HEK293 (cell line): Measurements from ENCODE around the gene RYR2.

Experiments used
- CTCF ChIA-PET: fragments of 350-600 bp; formaldehyde crosslinking; extraction: SDS; loops from one replicate; lab custom pipeline; 2021; ENCODE audit warnings: antibody characterized with exemption; lab: Yijun Ruan, JAX
- POLR2A ChIA-PET: fragments of 300-600 bp; formaldehyde crosslinking; extraction: SDS; loops from one replicate; lab custom pipeline; 2020; ENCODE audit warnings: antibody characterized with exemption, inconsistent platforms; lab: Yijun Ruan, JAX
- H3K27ac ChIP-seq: fragments of 200-500 bp; sonication (Bioruptor generic); 2 replicates; pipeline ENCODE4 v1.5.1; 2014; ENCODE audit warnings: low read depth, low read length, control low read depth, inconsistent platforms; ENCODE audit errors: extremely low read depth
- H3K36me3 ChIP-seq, 2 experiments: fragments of 200-500 bp in 1 of 2; sonication (Bioruptor generic) in 1 of 2; 1 replicate in 1 of 2; 2 replicates in 1 of 2; pipeline ENCODE4 v1.5.1; 2014 to 2017; ENCODE audit warnings: inconsistent platforms in 2 of 2, low read length in 2 of 2; ENCODE audit not compliant: control insufficient read depth in 2 of 2, insufficient read depth in 1 of 2
- H3K4me1 ChIP-seq: fragments of 200-500 bp; sonication (Bioruptor generic); 2 replicates; pipeline ENCODE4 v1.5.1; 2014; ENCODE audit warnings: mild to moderate bottlenecking, low read length, inconsistent platforms; ENCODE audit not compliant: control insufficient read depth, insufficient read depth
- H3K4me3 ChIP-seq: 2 replicates; pipeline ENCODE4 v1.5.1; 2011; ENCODE audit warnings: low read depth, mild to moderate bottlenecking, control low read depth, low read length, moderate library complexity
- H3K9me3 ChIP-seq: fragments of 200-500 bp; sonication (Bioruptor generic); 2 replicates; pipeline ENCODE4 v1.5.1; 2014; ENCODE audit warnings: low read depth, low read length, inconsistent platforms; ENCODE audit not compliant: control insufficient read depth, insufficient read depth
- AEBP2 ChIP-seq: fragments of 450-650 bp; formaldehyde crosslinking; IDR thresholded peaks from 2 replicates; pipeline ENCODE4 v1.5.1; 2016; ENCODE audit warnings: missing biosample characterization, missing genetic modification characterization, borderline replicate concordance
- KLF16 ChIP-seq: fragments of 450-650 bp; formaldehyde crosslinking; IDR thresholded peaks from 2 replicates; pipeline ENCODE4 v1.5.1; 2017; ENCODE audit warnings: missing biosample characterization, missing genetic modification characterization
- WT1 ChIP-seq: fragments of 450-650 bp; formaldehyde crosslinking; IDR thresholded peaks from 2 replicates; pipeline ENCODE4 v1.5.1; 2016; ENCODE audit warnings: missing biosample characterization, missing genetic modification characterization
- ZBTB10 ChIP-seq: fragments of 450-650 bp; formaldehyde crosslinking; IDR thresholded peaks from 2 replicates; pipeline ENCODE4 v1.5.1; 2016; ENCODE audit warnings: missing biosample characterization, missing genetic modification characterization
- ZBTB6 ChIP-seq: fragments of 450-650 bp; formaldehyde crosslinking; IDR thresholded peaks from 2 replicates; pipeline ENCODE4 v1.5.1; 2017; ENCODE audit warnings: missing biosample characterization, missing genetic modification characterization
- ZFP3 ChIP-seq: fragments of 450-650 bp; formaldehyde crosslinking; IDR thresholded peaks from 2 replicates; pipeline ENCODE4 v1.5.1; 2016; ENCODE audit warnings: low read depth, missing biosample characterization, missing genetic modification characterization
- ZNF112 ChIP-seq: fragments of 450-650 bp; formaldehyde crosslinking; IDR thresholded peaks from 2 replicates; pipeline ENCODE4 v1.5.0; 2017; ENCODE audit warnings: missing biosample characterization, missing genetic modification characterization
- ZNF24 ChIP-seq: fragments of 450-650 bp; formaldehyde crosslinking; IDR thresholded peaks from 2 replicates; pipeline ENCODE4 v1.5.1; 2016; ENCODE audit warnings: missing biosample characterization, missing genetic modification characterization
- ZNF341 ChIP-seq: fragments of 450-650 bp; formaldehyde crosslinking; IDR thresholded peaks from 2 replicates; pipeline ENCODE4; 2016; ENCODE audit warnings: low read depth, missing biosample characterization, missing genetic modification characterization
- ZNF488 ChIP-seq: fragments of 450-650 bp; formaldehyde crosslinking; IDR thresholded peaks from 2 replicates; pipeline ENCODE4 v1.5.1; 2016; ENCODE audit warnings: missing biosample characterization, missing genetic modification characterization
- ZNF518A ChIP-seq: fragments of 450-650 bp; formaldehyde crosslinking; conservative IDR thresholded peaks from 2 replicates; pipeline ENCODE4 v1.5.1; 2016; ENCODE audit warnings: low read depth, missing biosample characterization, missing genetic modification characterization
- TF ChIP-seq, protein P1 (sequence below): fragments of 450-650 bp; formaldehyde crosslinking; conservative IDR thresholded peaks from 2 replicates; pipeline ENCODE4 v1.5.1; 2016; ENCODE audit warnings: low read depth, missing biosample characterization, missing genetic modification characterization
- TF ChIP-seq, protein P2 (sequence below): fragments of 450-650 bp; formaldehyde crosslinking; IDR thresholded peaks from 2 replicates; pipeline ENCODE4 v1.5.1; 2017; ENCODE audit warnings: missing biosample characterization, missing genetic modification characterization
- TF ChIP-seq, protein P3 (sequence below): fragments of 450-650 bp; formaldehyde crosslinking; IDR thresholded peaks from 2 replicates; pipeline ENCODE4 v1.5.1; 2016; ENCODE audit warnings: missing biosample characterization, missing genetic modification characterization

RYR2 gene

GRCh38 chr1:237670302-237670701 is 628.3 kb downstream of the RYR2 start:
- POLR2A ChIA-PET: no interaction called here
- Histone ChIP-seq H3K4me3 (no peak overlapping the region), H3K36me3 (no peaks in the 10 kb centered on the region), H3K27ac (no peak overlapping the region), H3K4me1 (no peaks in the 10 kb centered on the region), H3K9me3 (no peaks in the 10 kb centered on the region)
- CTCF ChIA-PET: interaction anchor here (0.6 to 0.7 kb wide), 3 partner anchors 112 to 916 kb away, joined by 3 read pairs; no protein-coding TSS in a partner anchor
- TF ChIP-seq ZNF488 (tag by site-specific recombination): no peak
- TF ChIP-seq WT1 (tag by site-specific recombination): no peak
- no peak for TF ChIP-seq ZNF341 (tag by site-specific recombination)
- TF ChIP-seq, protein P1, sequence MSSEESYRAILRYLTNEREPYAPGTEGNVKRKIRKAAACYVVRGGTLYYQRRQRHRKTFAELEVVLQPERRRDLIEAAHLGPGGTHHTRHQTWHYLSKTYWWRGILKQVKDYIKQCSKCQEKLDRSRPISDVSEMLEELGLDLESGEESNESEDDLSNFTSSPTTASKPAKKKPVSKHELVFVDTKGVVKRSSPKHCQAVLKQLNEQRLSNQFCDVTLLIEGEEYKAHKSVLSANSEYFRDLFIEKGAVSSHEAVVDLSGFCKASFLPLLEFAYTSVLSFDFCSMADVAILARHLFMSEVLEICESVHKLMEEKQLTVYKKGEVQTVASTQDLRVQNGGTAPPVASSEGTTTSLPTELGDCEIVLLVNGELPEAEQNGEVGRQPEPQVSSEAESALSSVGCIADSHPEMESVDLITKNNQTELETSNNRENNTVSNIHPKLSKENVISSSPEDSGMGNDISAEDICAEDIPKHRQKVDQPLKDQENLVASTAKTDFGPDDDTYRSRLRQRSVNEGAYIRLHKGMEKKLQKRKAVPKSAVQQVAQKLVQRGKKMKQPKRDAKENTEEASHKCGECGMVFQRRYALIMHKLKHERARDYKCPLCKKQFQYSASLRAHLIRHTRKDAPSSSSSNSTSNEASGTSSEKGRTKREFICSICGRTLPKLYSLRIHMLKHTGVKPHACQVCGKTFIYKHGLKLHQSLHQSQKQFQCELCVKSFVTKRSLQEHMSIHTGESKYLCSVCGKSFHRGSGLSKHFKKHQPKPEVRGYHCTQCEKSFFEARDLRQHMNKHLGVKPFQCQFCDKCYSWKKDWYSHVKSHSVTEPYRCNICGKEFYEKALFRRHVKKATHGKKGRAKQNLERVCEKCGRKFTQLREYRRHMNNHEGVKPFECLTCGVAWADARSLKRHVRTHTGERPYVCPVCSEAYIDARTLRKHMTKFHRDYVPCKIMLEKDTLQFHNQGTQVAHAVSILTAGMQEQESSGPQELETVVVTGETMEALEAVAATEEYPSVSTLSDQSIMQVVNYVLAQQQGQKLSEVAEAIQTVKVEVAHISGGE (tag by site-specific recombination): no peak
- no peak for TF ChIP-seq KLF16 (tag by site-specific recombination)
- TF ChIP-seq ZFP3 (tag by site-specific recombination): no peak
- TF ChIP-seq ZNF518A (tag by site-specific recombination): no peak
- TF ChIP-seq, protein P2, sequence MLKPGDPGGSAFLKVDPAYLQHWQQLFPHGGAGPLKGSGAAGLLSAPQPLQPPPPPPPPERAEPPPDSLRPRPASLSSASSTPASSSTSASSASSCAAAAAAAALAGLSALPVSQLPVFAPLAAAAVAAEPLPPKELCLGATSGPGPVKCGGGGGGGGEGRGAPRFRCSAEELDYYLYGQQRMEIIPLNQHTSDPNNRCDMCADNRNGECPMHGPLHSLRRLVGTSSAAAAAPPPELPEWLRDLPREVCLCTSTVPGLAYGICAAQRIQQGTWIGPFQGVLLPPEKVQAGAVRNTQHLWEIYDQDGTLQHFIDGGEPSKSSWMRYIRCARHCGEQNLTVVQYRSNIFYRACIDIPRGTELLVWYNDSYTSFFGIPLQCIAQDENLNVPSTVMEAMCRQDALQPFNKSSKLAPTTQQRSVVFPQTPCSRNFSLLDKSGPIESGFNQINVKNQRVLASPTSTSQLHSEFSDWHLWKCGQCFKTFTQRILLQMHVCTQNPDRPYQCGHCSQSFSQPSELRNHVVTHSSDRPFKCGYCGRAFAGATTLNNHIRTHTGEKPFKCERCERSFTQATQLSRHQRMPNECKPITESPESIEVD: no peak
- no peak for TF ChIP-seq ZBTB6
- TF ChIP-seq, protein P3, sequence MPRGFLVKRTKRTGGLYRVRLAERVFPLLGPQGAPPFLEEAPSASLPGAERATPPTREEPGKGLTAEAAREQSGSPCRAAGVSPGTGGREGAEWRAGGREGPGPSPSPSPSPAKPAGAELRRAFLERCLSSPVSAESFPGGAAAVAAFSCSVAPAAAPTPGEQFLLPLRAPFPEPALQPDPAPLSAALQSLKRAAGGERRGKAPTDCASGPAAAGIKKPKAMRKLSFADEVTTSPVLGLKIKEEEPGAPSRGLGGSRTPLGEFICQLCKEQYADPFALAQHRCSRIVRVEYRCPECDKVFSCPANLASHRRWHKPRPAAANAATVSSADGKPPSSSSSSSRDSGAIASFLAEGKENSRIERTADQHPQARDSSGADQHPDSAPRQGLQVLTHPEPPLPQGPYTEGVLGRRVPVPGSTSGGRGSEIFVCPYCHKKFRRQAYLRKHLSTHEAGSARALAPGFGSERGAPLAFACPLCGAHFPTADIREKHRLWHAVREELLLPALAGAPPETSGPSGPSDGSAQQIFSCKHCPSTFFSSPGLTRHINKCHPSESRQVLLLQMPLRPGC (tag by site-specific recombination): no peak
- TF ChIP-seq ZNF112: no peak
- TF ChIP-seq ZNF24 (tag by site-specific recombination): no peak
- TF ChIP-seq AEBP2: no peak
- TF ChIP-seq ZBTB10 (tag by site-specific recombination): no peak
